Right atrium auricular region (tissue), 2 donors: ENCODE measurements around the gene LYL1. TPM values are rescaled to one million over a fixed set of nuclear protein-coding genes. Genes with fewer than 3 reads are reported as not detected.

Experiments used
- DNase-seq: peaks from one replicate; pipeline ENCODE4 v3.0.0-alpha.2; 2019; ENCODE audit warnings: low spot score
- H3K27ac ChIP-seq, 2 donors: fragments of 200-600 bp; sonication (generic); 1 replicate in 1 of 2; 2 replicates in 1 of 2; pipeline ENCODE4 v1.5.1; 2016 to 2019
- H3K27me3 ChIP-seq, 2 donors: fragments of 200-600 bp; sonication (generic); one replicate each; pipeline versions ENCODE4 v1.5.1 to v1.6.0; 2017 to 2019
- H3K36me3 ChIP-seq: fragments of 200-600 bp; sonication (generic); one replicate; pipeline ENCODE4 v1.5.1; 2016
- H3K4me1 ChIP-seq, 2 donors: fragments of 200-600 bp; sonication (generic); one replicate each; pipeline versions ENCODE4 v1.5.1 to v1.6.0; 2017 to 2019
- H3K4me3 ChIP-seq, 2 donors: fragments of 200-600 bp; sonication (generic); 1 replicate in 1 of 2; 2 replicates in 1 of 2; pipeline ENCODE4 v1.5.1; 2017 to 2019; ENCODE audit warnings: mild to moderate bottlenecking in 1 of 2, moderate library complexity in 1 of 2
- H3K9me3 ChIP-seq, 2 donors: fragments of 200-600 bp; sonication (generic); one replicate each; pipeline ENCODE4 v1.5.1; 2019
- CTCF ChIP-seq, 2 donors: fragments of 200-600 bp; sonication (generic); IDR thresholded peaks; one replicate each; pipeline ENCODE4 v1.5.1; 2019; ENCODE audit warnings: antibody characterized with exemption in 2 of 2
- total RNA-seq, 2 donors: library from RNA; depleted of rRNA; stranded (reverse); fragments of >200 nt; gene quantifications; one replicate each; pipeline ENCODE4 v1.1.0, GENCODE V29; 2016

The LYL1 gene
- total RNA-seq, 2 donors from 2014 or later = 10.2 to 15.3 TPM

GRCh38 chr19:13086341-13086740 lies 16.3 kb downstream of the LYL1 start:
- no peak for DNase-seq
- Histone ChIP-seq H3K4me1 (peaks cover 0 to 68% of the 10 kb centered on the region in 2 donors), H3K36me3 (peaks cover 21% of the 10 kb centered on the region), H3K27ac (peak overlapping the region; percentile 42 to 49), H3K9me3 (no peaks in the 10 kb centered on the region), H3K27me3 (no peaks in the 10 kb centered on the region), H3K4me3 (no peak overlapping the region)
- TF ChIP-seq CTCF (IDR thresholded peaks at IDR 0.05) = no peak

- H3K27ac ChIP-seq = peak overlapping the region; percentile 42 to 49
Observed at GRCh38 chr19:13085666-13086065, 17.0 kb downstream of the LYL1 start.

DNA sequence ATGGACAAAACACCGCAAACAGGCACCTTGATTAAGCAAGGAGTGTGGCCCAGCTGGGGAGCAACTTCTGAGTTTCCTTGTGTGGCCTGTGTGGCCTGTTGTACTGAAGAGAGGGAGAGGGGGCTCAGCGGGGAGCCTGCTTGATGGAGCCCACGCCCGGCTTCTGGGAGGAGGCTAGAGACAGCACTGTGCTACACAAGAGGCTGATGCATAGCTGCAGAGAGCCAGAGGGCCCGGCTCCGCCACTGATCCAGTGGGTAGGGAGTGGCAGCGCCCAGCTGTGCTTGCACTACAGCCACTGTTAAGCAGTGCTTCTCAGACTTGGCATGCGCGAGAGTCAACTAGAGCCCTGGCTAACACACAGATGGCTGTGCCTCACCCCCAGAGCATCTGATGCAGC lies 19.0 kb downstream of the LYL1 start:
- DNase-seq = no peak
- Histone ChIP-seq H3K27ac (peak overlapping the region; percentile 50 to 55), H3K36me3 (peaks cover 21% of the 10 kb centered on the region)

More at GRCh38 chr19:13085666-13086065, 17.0 kb downstream of the LYL1 start:
- no peaks in the 10 kb centered on the region for H3K9me3 ChIP-seq
- peaks cover 21% of the 10 kb centered on the region for H3K36me3 ChIP-seq
- no peaks in the 10 kb centered on the region for H3K27me3 ChIP-seq
- H3K4me3 ChIP-seq = no peak overlapping the region
- H3K4me1 ChIP-seq = peaks cover 0 to 63% of the 10 kb centered on the region in 2 donors
- no peak for TF ChIP-seq CTCF (IDR thresholded peaks at IDR 0.05)
- DNase-seq = no peak

DNA sequence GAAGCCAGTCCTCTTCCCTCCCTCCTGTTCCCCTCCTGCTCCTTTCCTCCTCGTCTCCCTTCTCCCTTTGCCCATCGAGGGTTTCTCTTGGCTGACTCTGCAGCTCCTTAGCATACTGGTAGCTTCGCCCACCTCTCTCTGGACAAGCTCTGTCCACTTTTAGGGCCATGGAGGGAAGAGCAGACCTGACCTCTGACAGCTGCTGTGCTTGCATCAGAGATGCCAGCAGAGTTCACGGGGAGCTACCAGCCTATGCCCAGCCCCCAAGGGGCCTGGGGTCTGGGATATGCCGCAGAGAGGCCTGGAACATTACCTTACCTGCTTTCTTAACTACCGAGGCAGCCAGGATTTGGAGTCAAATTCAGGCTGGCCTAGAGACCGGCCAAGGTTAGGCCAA lies 19.7 kb downstream of the LYL1 start:
- DNase-seq = no peak
- Histone ChIP-seq H3K27me3 (no peaks in the 10 kb centered on the region), H3K9me3 (no peaks in the 10 kb centered on the region), H3K27ac (peak overlapping the region; percentile 50 to 55), H3K36me3 (peaks cover 18% of the 10 kb centered on the region), H3K4me3 (no peak overlapping the region), H3K4me1 (peaks cover 0 to 69% of the 10 kb centered on the region in 2 donors)
- TF ChIP-seq CTCF (IDR thresholded peaks at IDR 0.05) = no peak

More for the DNA sequence above, 19.0 kb downstream of the LYL1 start:
- no peak for TF ChIP-seq CTCF (IDR thresholded peaks at IDR 0.05)
- no peak overlapping the region for H3K4me3 ChIP-seq
- peaks cover 0 to 62% of the 10 kb centered on the region in 2 donors for H3K4me1 ChIP-seq
- no peaks in the 10 kb centered on the region for H3K27me3 ChIP-seq
- H3K9me3 ChIP-seq = no peaks in the 10 kb centered on the region

DNA sequence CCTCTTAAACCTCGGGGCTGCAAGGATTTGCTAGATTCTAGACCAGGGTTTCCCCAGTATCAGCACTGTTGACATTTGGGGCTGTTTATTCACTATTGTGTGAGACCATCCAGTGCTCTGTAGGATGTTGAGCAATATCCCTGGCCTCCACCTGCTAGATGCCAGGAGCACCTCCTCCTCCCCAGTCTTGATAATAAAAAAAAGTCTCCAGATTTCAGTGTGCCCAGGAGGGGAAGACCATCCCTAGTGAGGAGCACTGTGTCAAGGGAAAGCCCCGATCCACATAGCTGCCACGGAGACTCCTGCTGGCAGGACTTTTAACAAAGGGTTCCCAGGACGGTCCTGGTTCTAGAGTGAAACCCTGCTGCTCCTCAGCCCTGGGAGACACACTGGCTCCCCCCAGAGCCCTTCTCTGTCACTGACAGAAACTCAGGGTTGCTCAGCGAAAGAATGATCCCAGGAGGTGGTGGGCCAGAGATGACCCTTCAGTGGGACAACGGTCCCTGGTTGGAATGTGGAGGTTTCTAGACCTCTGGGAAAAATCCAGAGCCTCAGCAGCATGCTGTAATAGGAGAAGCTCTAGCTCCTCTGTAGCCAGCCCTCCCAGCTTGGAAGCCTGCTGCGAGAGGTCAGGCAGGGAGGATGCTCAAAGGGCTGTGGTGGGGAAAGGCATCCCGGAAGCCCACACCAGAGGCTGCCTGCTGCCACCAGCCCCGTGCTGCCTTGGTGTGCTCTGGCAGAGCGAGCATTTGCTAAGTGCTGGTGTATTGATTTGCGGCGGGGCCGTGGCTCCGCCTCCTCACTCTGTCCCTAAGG lies 20.3 kb downstream of the LYL1 start:
- Histone ChIP-seq H3K36me3 (peaks cover 15% of the 10 kb centered on the region), H3K9me3 (no peaks in the 10 kb centered on the region), H3K4me1 (peaks cover 0 to 75% of the 10 kb centered on the region in 2 donors), H3K4me3 (no peak overlapping the region), H3K27me3 (no peaks in the 10 kb centered on the region), H3K27ac (peak overlapping the region; percentile 50 to 55)
- DNase-seq = no peak
- peak; percentile 16 to 64 for TF ChIP-seq CTCF (IDR thresholded peaks at IDR 0.05)
